ENCODE measurements around the gene ATP10A. TPM values are rescaled to one million over a fixed set of nuclear protein-coding genes. Genes with fewer than 3 reads are reported as not detected.

ATP10A gene
- total RNA-seq, 1 donor from 2014 or later, result 1.9 TPM

DNA sequence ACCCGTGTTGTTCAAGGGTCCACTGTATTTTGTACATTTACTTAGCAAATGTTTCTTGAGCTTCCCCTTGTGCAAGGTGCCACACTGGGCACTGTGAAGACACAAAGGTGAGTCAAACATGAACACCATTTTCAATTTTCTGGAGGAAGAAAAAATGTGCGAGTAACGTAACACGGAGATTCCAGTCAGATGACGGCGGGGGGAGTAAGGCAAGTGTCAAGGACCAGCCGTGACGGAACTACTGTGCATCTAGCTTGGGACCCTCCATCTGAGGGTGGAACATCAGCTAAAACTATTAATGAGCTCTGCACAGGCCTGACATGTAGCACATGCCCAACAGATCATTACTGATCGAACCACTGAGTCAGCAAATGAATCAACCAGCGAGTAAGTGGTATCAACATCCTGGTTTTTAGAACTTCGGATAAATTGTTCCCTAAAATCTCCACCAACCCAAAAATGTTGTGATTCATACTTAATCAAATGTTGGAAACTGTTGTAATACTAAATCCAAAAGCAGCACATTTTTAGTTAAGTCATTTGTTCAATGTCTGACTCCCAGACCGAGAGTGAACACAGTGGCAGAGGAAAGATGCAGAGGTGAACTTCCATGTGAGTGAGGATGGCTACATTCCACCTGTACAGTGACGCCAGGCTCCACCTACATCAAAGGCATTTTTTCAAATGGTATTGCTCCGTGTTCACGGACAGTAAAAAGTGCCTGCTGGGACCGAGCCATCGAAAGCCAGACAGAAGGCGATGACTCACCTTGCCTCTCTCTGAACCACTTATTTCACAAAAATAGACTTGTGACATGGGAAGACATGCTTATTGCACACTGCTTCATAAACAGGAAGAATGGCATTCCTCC lies 172.2 kb downstream of the ATP10A start:
- Mint-ChIP-seq H3K27me3 (peaks cover 3% of the 10 kb centered on the region), H3K27ac (no peak overlapping the region), H3K4me1 (ENCODE audit: unreplicated experiment) (no peaks in the 10 kb centered on the region), H3K36me3 (no peaks in the 10 kb centered on the region), H3K9me3 (no peaks in the 10 kb centered on the region), H3K4me3 (no peak overlapping the region)
- no peak for TF ChIP-seq CTCF (conservative IDR thresholded peaks at IDR 0.05)
- no peak for DNase-seq (ENCODE audit: extremely low spot score, unreplicated experiment)

GRCh38 chr15:25689592-25689991 lies 173.5 kb downstream of the ATP10A start:
- no peak overlapping the region for H3K4me3 Mint-ChIP-seq
- peaks cover 3% of the 10 kb centered on the region for H3K27me3 Mint-ChIP-seq
- H3K27ac Mint-ChIP-seq, result no peak overlapping the region
- H3K4me1 Mint-ChIP-seq (ENCODE audit: unreplicated experiment), result peaks cover 6% of the 10 kb centered on the region
- H3K9me3 Mint-ChIP-seq, result no peaks in the 10 kb centered on the region
- no peak for DNase-seq (ENCODE audit: extremely low spot score, unreplicated experiment)
- TF ChIP-seq CTCF (conservative IDR thresholded peaks at IDR 0.05), result no peak
- H3K36me3 Mint-ChIP-seq, result no peaks in the 10 kb centered on the region

- TF ChIP-seq CTCF (conservative IDR thresholded peaks at IDR 0.05), result no peak
- Mint-ChIP-seq H3K4me1 (ENCODE audit: unreplicated experiment) (peaks cover 6% of the 10 kb centered on the region), H3K36me3 (no peaks in the 10 kb centered on the region), H3K27ac (no peak overlapping the region), H3K4me3 (no peak overlapping the region), H3K9me3 (no peaks in the 10 kb centered on the region), H3K27me3 (peaks cover 3% of the 10 kb centered on the region)
- DNase-seq (ENCODE audit: extremely low spot score, unreplicated experiment), result no peak
Observed at GRCh38 chr15:25688166-25688565, 175.0 kb downstream of the ATP10A start.

DNA sequence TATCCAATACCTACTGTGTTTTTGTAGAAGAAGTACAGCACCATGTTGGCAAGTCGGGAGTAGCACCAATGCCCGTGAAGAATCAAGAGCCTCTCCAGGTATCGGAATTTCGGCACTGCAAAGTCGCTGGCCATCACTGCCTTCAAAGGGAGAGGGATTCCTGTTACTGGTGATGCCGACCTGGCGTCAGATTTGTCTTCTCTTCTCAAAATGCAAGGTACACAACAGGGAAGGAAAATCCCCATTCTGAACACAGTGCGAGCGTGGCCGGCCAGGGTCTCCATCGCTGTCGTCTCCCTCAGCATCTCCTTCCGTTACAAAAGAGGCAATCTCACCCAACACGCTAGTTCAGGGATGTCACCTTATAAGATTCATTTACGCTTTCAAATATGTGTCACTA lies 175.4 kb downstream of the ATP10A start:
- H3K4me3 Mint-ChIP-seq, result no peak overlapping the region
- TF ChIP-seq CTCF (conservative IDR thresholded peaks at IDR 0.05), result no peak
- H3K27ac Mint-ChIP-seq, result no peak overlapping the region
- H3K4me1 Mint-ChIP-seq (ENCODE audit: unreplicated experiment), result peaks cover 6% of the 10 kb centered on the region
- no peaks in the 10 kb centered on the region for H3K36me3 Mint-ChIP-seq
- peaks cover 3% of the 10 kb centered on the region for H3K27me3 Mint-ChIP-seq
- no peaks in the 10 kb centered on the region for H3K9me3 Mint-ChIP-seq
- DNase-seq (ENCODE audit: extremely low spot score, unreplicated experiment), result no peak

- DNase-seq (ENCODE audit: extremely low spot score, unreplicated experiment), result no peak
- Mint-ChIP-seq H3K9me3 (no peaks in the 10 kb centered on the region), H3K27ac (no peak overlapping the region), H3K4me3 (no peak overlapping the region), H3K27me3 (peaks cover 2% of the 10 kb centered on the region), H3K36me3 (no peaks in the 10 kb centered on the region), H3K4me1 (ENCODE audit: unreplicated experiment) (peaks cover 6% of the 10 kb centered on the region)
- no peak for TF ChIP-seq CTCF (conservative IDR thresholded peaks at IDR 0.05)
Observed at GRCh38 chr15:25687276-25687675, 175.9 kb downstream of the ATP10A start.

All from type B pancreatic cell (in vitro differentiated cells).